Epithelial cell of esophagus (primary cell): ENCODE measurements around the gene TAOK1.

ENCODE experiments used
- DNase-seq: peaks from one replicate; pipeline ENCODE4 v3.0.0; 2010; ENCODE audit warnings: low read depth
- H3K4me3 ChIP-seq: 2 replicates; pipeline ENCODE4 v1.5.1; 2011; ENCODE audit warnings: mild to moderate bottlenecking, low read length, control low read depth
- CTCF ChIP-seq: IDR thresholded peaks from 2 replicates; pipeline ENCODE4 v1.5.1; 2011; ENCODE audit warnings: low read depth, mild to moderate bottlenecking, low read length, control low read depth, inconsistent platforms; ENCODE audit not compliant: insufficient read depth; ENCODE audit errors: missing control alignments

TAOK1 gene

GRCh38 chr17:29563816-29564215, 173.7 kb downstream of the TAOK1 start:
- DNase-seq = no peak
- TF ChIP-seq CTCF = no peak
- H3K4me3 ChIP-seq = no peak overlapping the region

GRCh38 chr17:29565643-29566472, 175.7 kb downstream of the TAOK1 start:
- TF ChIP-seq CTCF = no peak
- peak overlapping the region; percentile 41 for H3K4me3 ChIP-seq
- peak; percentile 49 for DNase-seq

GRCh38 chr17:29566473-29567303, 176.5 kb downstream of the TAOK1 start, which contains the start of gene ABHD15:
ABHD15 (minus strand) TSS chr17:29567037; CDS start chr17:29566966, 71 bp downstream.
- peak; percentile 69 for DNase-seq
- peak within 1 kb of the TSS; percentile 68 for H3K4me3 ChIP-seq
- no peak for TF ChIP-seq CTCF

- no peak for TF ChIP-seq CTCF
- peak overlapping the region; percentile 68 for H3K4me3 ChIP-seq
- DNase-seq = no peak
Observed at GRCh38 chr17:29567304-29567553, 177.1 kb downstream of the TAOK1 start.

- H3K4me3 ChIP-seq = peak overlapping the region; percentile 68
- peak; percentile 24 for TF ChIP-seq CTCF
- peak; percentile 54 for DNase-seq
Observed at GRCh38 chr17:29567554-29568330, 177.6 kb downstream of the TAOK1 start.

GRCh38 chr17:29568331-29569244, 178.4 kb downstream of the TAOK1 start, which contains the start of gene TP53I13:
TP53I13 (plus strand) TSS chr17:29568701; CDS start chr17:29568759, 58 bp downstream.
- DNase-seq = peak; percentile 83
- TF ChIP-seq CTCF = no peak
- peak within 1 kb of the TSS; percentile 68 for H3K4me3 ChIP-seq
